ENCODE measurements around the gene HSD11B1L.
A peak's percentile ranks its signal among the peaks of the same experiment; 100 is the strongest.

The HSD11B1L gene

DNA sequence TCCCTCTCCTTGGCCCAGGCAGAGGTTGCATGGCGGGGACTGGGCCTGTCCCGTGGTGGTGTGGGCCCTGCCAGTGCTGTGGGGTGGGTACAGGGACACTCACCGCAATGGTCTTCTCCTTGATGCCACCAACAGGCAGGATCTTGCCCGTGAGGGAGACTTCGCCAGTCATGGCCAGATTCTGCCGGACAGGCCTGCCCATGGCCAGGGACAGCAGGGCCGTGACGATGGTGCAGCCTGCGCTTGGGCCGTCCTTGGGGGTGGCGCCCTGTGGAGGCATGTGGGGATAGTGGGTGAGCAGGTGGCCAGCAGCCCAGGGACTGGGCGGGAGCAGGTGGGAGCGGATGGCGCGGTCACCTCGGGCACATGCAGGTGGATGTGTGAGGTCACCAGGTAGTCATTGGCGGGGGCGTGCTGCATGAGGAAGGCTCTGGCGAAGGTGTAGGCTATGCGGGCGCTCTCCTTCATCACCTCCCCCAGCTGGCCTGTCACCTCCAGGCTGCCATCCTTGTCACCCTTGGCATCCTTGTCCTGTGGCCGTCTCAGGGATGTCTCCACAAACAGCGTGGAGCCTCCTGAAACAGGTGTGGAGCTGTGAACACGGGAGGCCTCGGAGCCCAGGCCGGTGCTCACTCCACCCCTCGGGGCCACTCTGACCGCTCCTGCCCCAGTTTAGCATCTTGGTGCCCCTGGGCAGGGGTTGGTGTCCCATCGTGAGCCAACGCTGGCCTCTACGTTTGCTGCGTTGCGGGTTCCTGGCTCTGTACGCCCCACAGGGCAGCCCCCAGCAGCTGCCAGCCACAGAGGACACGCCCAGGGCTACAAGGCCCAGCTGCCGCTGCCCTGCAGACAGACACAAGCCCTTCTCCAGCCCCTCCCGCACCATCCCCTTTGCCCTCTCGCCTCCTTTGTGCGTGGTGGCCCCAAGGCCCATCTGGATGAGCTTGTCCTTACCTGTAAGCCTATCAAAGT is 12.7 kb downstream of the HSD11B1L start (continued):
- TF ChIP-seq ZNF629 (tag by site-specific recombination; IDR thresholded peaks at IDR 0.05): no peak
- TF ChIP-seq ZNF19 (tag by site-specific recombination; IDR thresholded peaks at IDR 0.05; ENCODE audit: low read depth): no peak
- TF ChIP-seq ZNF423 (tag by site-specific recombination; IDR thresholded peaks at IDR 0.05): no peak
- TF ChIP-seq ZNF768 (tag by site-specific recombination; IDR thresholded peaks at IDR 0.05): no peak
- no peak for TF ChIP-seq ZNF266 (tag by site-specific recombination; IDR thresholded peaks at IDR 0.05; ENCODE audit: low read depth)
- TF ChIP-seq EGR2 (tag by site-specific recombination; IDR thresholded peaks at IDR 0.05; ENCODE audit: low read depth): peak; percentile 83
- no peak for TF ChIP-seq ZXDB (tag by site-specific recombination; IDR thresholded peaks at IDR 0.05)
- TF ChIP-seq ZNF416 (tag by site-specific recombination; IDR thresholded peaks at IDR 0.05): no peak
- TF ChIP-seq ZNF302 (tag by site-specific recombination; IDR thresholded peaks at IDR 0.05; ENCODE audit: low read depth): no peak
- TF ChIP-seq BCL11B (tag by site-specific recombination; IDR thresholded peaks at IDR 0.05; ENCODE audit: low read depth): peak; percentile 81
- TF ChIP-seq ZNF211 (tag by site-specific recombination; IDR thresholded peaks at IDR 0.05; ENCODE audit: low read depth): no peak
- TF ChIP-seq ZNF394 (tag by site-specific recombination; IDR thresholded peaks at IDR 0.05; ENCODE audit: borderline replicate concordance): no peak
- no peak for TF ChIP-seq HOXC10 (CRISPR knock-in tag; IDR thresholded peaks at IDR 0.05)
- TF ChIP-seq KLF9 (tag by site-specific recombination; IDR thresholded peaks at IDR 0.05; ENCODE audit: low read depth): peak; percentile 14; the same call in 1 of the 2 replicates
- TF ChIP-seq ZSCAN30 (tag by site-specific recombination; IDR thresholded peaks at IDR 0.05): no peak
- TF ChIP-seq ZNF112 (tag by site-specific recombination; IDR thresholded peaks at IDR 0.05): no peak
- TF ChIP-seq ZBTB1 (tag by site-specific recombination; IDR thresholded peaks at IDR 0.05): no peak
- TF ChIP-seq ZNF544 (tag by site-specific recombination; IDR thresholded peaks at IDR 0.05): no peak
- TF ChIP-seq ZNF776 (tag by site-specific recombination; IDR thresholded peaks at IDR 0.05; ENCODE audit: borderline replicate concordance): no peak
- no peak for TF ChIP-seq ZNF16 (tag by site-specific recombination; IDR thresholded peaks at IDR 0.05; ENCODE audit: low read depth)
- no peak for TF ChIP-seq ZNF169 (tag by site-specific recombination; IDR thresholded peaks at IDR 0.05)
- TF ChIP-seq, protein P1, sequence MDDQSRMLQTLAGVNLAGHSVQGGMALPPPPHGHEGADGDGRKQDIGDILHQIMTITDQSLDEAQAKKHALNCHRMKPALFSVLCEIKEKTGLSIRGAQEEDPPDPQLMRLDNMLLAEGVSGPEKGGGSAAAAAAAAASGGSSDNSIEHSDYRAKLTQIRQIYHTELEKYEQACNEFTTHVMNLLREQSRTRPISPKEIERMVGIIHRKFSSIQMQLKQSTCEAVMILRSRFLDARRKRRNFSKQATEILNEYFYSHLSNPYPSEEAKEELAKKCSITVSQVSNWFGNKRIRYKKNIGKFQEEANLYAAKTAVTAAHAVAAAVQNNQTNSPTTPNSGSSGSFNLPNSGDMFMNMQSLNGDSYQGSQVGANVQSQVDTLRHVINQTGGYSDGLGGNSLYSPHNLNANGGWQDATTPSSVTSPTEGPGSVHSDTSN (CRISPR knock-in tag; IDR thresholded peaks at IDR 0.05): 0 out of 2 replicates have a peak, but pooled peaks have one; percentile 65
- TF ChIP-seq, protein P2, sequence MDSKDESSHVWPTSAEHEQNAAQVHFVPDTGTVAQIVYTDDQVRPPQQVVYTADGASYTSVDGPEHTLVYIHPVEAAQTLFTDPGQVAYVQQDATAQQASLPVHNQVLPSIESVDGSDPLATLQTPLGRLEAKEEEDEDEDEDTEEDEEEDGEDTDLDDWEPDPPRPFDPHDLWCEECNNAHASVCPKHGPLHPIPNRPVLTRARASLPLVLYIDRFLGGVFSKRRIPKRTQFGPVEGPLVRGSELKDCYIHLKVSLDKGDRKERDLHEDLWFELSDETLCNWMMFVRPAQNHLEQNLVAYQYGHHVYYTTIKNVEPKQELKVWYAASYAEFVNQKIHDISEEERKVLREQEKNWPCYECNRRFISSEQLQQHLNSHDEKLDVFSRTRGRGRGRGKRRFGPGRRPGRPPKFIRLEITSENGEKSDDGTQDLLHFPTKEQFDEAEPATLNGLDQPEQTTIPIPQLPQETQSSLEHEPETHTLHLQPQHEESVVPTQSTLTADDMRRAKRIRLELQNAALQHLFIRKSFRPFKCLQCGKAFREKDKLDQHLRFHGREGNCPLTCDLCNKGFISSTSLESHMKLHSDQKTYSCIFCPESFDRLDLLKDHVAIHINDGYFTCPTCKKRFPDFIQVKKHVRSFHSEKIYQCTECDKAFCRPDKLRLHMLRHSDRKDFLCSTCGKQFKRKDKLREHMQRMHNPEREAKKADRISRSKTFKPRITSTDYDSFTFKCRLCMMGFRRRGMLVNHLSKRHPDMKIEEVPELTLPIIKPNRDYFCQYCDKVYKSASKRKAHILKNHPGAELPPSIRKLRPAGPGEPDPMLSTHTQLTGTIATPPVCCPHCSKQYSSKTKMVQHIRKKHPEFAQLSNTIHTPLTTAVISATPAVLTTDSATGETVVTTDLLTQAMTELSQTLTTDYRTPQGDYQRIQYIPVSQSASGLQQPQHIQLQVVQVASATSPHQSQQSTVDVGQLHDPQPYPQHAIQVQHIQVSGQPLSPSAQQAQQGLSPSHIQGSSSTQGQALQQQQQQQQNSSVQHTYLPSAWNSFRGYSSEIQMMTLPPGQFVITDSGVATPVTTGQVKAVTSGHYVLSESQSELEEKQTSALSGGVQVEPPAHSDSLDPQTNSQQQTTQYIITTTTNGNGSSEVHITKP (tag by site-specific recombination; IDR thresholded peaks at IDR 0.05): no peak
- TF ChIP-seq, protein P3, sequence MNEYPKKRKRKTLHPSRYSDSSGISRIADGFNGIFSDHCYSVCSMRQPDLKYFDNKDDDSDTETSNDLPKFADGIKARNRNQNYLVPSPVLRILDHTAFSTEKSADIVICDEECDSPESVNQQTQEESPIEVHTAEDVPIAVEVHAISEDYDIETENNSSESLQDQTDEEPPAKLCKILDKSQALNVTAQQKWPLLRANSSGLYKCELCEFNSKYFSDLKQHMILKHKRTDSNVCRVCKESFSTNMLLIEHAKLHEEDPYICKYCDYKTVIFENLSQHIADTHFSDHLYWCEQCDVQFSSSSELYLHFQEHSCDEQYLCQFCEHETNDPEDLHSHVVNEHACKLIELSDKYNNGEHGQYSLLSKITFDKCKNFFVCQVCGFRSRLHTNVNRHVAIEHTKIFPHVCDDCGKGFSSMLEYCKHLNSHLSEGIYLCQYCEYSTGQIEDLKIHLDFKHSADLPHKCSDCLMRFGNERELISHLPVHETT (tag by site-specific recombination; IDR thresholded peaks at IDR 0.05): 0 out of 2 replicates have a peak, but pooled peaks have one; percentile 35
- no peak for TF ChIP-seq KLF16 (tag by site-specific recombination; IDR thresholded peaks at IDR 0.05)
- TF ChIP-seq, protein P4, sequence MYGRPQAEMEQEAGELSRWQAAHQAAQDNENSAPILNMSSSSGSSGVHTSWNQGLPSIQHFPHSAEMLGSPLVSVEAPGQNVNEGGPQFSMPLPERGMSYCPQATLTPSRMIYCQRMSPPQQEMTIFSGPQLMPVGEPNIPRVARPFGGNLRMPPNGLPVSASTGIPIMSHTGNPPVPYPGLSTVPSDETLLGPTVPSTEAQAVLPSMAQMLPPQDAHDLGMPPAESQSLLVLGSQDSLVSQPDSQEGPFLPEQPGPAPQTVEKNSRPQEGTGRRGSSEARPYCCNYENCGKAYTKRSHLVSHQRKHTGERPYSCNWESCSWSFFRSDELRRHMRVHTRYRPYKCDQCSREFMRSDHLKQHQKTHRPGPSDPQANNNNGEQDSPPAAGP (tag by site-specific recombination; IDR thresholded peaks at IDR 0.05): peak; percentile 16; the same call in 1 of the 2 replicates
- TF ChIP-seq ZNF707 (tag by site-specific recombination; IDR thresholded peaks at IDR 0.05): no peak
- TF ChIP-seq RBAK (tag by site-specific recombination; IDR thresholded peaks at IDR 0.05): no peak
- TF ChIP-seq MZF1 (tag by site-specific recombination; IDR thresholded peaks at IDR 0.05; ENCODE audit: borderline replicate concordance): no peak
- no peak for TF ChIP-seq ZNF571 (tag by site-specific recombination; IDR thresholded peaks at IDR 0.05)
- peak; percentile 70; the same call in 1 of the 2 replicates for TF ChIP-seq KLF8 (tag by site-specific recombination; IDR thresholded peaks at IDR 0.05)
- no peak for TF ChIP-seq YY2 (tag by site-specific recombination; IDR thresholded peaks at IDR 0.05)
- TF ChIP-seq ZNF791 (tag by site-specific recombination; IDR thresholded peaks at IDR 0.05): no peak
- TF ChIP-seq REPIN1 (tag by site-specific recombination; IDR thresholded peaks at IDR 0.05; ENCODE audit: low read depth): no peak
